Loucy (cell line): ENCODE data around the gene CARD6.

Experiments
- H2AFZ ChIP-seq: fragments of 200-600 bp; sonication (generic); 2 replicates; pipeline ENCODE4 v1.6.0; 2016; ENCODE audit warnings: antibody characterized with exemption, mild to moderate bottlenecking, low read length, moderate library complexity
- H3F3A ChIP-seq: fragments of 200-600 bp; 2 replicates; pipeline ENCODE4 v1.6.0; 2016; ENCODE audit warnings: antibody characterized with exemption, low read depth, mild to moderate bottlenecking
- H3K27me3 ChIP-seq: fragments of 200-600 bp; sonication (generic); 2 replicates; pipeline ENCODE4 v1.6.1; 2014; ENCODE audit warnings: low read length, mild to moderate bottlenecking; ENCODE audit not compliant: insufficient read depth, poor library complexity, severe bottlenecking
- H3K36me3 ChIP-seq: fragments of 200-600 bp; sonication (generic); 2 replicates; pipeline ENCODE4 v1.6.1; 2016; ENCODE audit warnings: low read length; ENCODE audit not compliant: insufficient read depth
- H3K4me1 ChIP-seq: fragments of 200-600 bp; sonication (generic); 2 replicates; pipeline ENCODE4 v1.5.1; 2014; ENCODE audit warnings: low read length, mild to moderate bottlenecking; ENCODE audit not compliant: insufficient read depth, poor library complexity, severe bottlenecking
- H3K4me2 ChIP-seq: fragments of 200-600 bp; sonication (generic); 2 replicates; pipeline ENCODE4 v1.6.0; 2014; ENCODE audit warnings: antibody characterized with exemption, low read length, low read depth, mild to moderate bottlenecking; ENCODE audit not compliant: poor library complexity, severe bottlenecking
- H3K4me3 ChIP-seq: fragments of 200-600 bp; sonication (generic); 2 replicates; pipeline ENCODE4 v1.5.1; 2014; ENCODE audit warnings: low read length, mild to moderate bottlenecking, mixed read lengths; ENCODE audit not compliant: poor library complexity, severe bottlenecking
- H3K79me2 ChIP-seq: fragments of 200-600 bp; sonication (generic); 2 replicates; pipeline ENCODE4 v1.6.1; 2014; ENCODE audit warnings: low read length; ENCODE audit not compliant: insufficient read depth
- H3K9ac ChIP-seq: fragments of 200-600 bp; sonication (generic); 2 replicates; pipeline ENCODE4 v1.6.0; 2014; ENCODE audit warnings: mild to moderate bottlenecking, low read depth, low read length, moderate library complexity; ENCODE audit not compliant: poor library complexity, severe bottlenecking
- H3K9me2 ChIP-seq: fragments of 200-600 bp; sonication (generic); replicated peaks from 2 replicates; pipeline ENCODE4 v1.6.1; 2016; ENCODE audit warnings: low read depth, low read length, mixed read lengths
- H3K9me3 ChIP-seq: fragments of 200-600 bp; sonication (generic); 2 replicates; pipeline ENCODE4 v1.6.1; 2014; ENCODE audit warnings: mild to moderate bottlenecking, antibody characterized with exemption, low read length, low read depth; ENCODE audit not compliant: insufficient read depth
- H4K20me1 ChIP-seq: fragments of 200-600 bp; sonication (generic); 2 replicates; pipeline ENCODE4 v1.6.0; 2014; ENCODE audit warnings: antibody characterized with exemption, low read length, mild to moderate bottlenecking; ENCODE audit not compliant: insufficient read depth, poor library complexity, severe bottlenecking
- CTCF ChIP-seq: fragments of 200-600 bp; sonication (generic); conservative IDR thresholded peaks from 2 replicates; pipeline ENCODE4 v1.5.1; 2014; ENCODE audit warnings: mild to moderate bottlenecking, antibody characterized with exemption, low read length
- EZH2phosphoT487 ChIP-seq: fragments of 200-600 bp; IDR thresholded peaks from 2 replicates; pipeline ENCODE4 v1.6.1; 2018; ENCODE audit warnings: antibody characterized with exemption, mild to moderate bottlenecking, moderate library complexity, borderline replicate concordance

CARD6 gene

GRCh38 chr5:40904994-40905306 is 63.8 kb downstream of the CARD6 start:
- no peak overlapping the region for H3K4me2 ChIP-seq
- TF ChIP-seq EZH2phosphoT487 = no peak
- H3F3A ChIP-seq = no peaks in the 10 kb centered on the region
- no peak overlapping the region for H3K9ac ChIP-seq
- no peak overlapping the region for H2AFZ ChIP-seq
- H3K9me2 ChIP-seq = no peaks in the 10 kb centered on the region
- no peaks in the 10 kb centered on the region for H3K27me3 ChIP-seq
- H4K20me1 ChIP-seq = no peaks in the 10 kb centered on the region
- H3K4me1 ChIP-seq = no peaks in the 10 kb centered on the region
- H3K9me3 ChIP-seq = no peaks in the 10 kb centered on the region
- H3K36me3 ChIP-seq = no peaks in the 10 kb centered on the region
- H3K4me3 ChIP-seq = no peak overlapping the region
- H3K79me2 ChIP-seq = no peaks in the 10 kb centered on the region

- TF ChIP-seq CTCF (no peak), EZH2phosphoT487 (no peak)
- H2AFZ ChIP-seq = no peak overlapping the region
- no peaks in the 10 kb centered on the region for H3K9me2 ChIP-seq
- no peak overlapping the region for H3K4me2 ChIP-seq
- H3K4me3 ChIP-seq = no peak overlapping the region
- H4K20me1 ChIP-seq = no peaks in the 10 kb centered on the region
- H3F3A ChIP-seq = no peaks in the 10 kb centered on the region
- no peaks in the 10 kb centered on the region for H3K27me3 ChIP-seq
- no peaks in the 10 kb centered on the region for H3K4me1 ChIP-seq
- H3K9ac ChIP-seq = no peak overlapping the region
- no peaks in the 10 kb centered on the region for H3K79me2 ChIP-seq
- no peaks in the 10 kb centered on the region for H3K9me3 ChIP-seq
- H3K36me3 ChIP-seq = no peaks in the 10 kb centered on the region
Observed at GRCh38 chr5:40906351-40906751, 65.2 kb downstream of the CARD6 start.

GRCh38 chr5:40909264-40909663 is 68.1 kb downstream of the CARD6 start, which contains the start of gene C7:
C7 (plus strand) TSS chr5:40909497; CDS start chr5:40909611, 114 bp downstream.
- H3K4me1 ChIP-seq = no peaks in the 10 kb centered on the region
- H4K20me1 ChIP-seq = no peaks in the 10 kb centered on the region
- H3F3A ChIP-seq = no peaks in the 10 kb centered on the region
- H3K4me2 ChIP-seq = no peak within 1 kb of the TSS
- no peaks in the 10 kb centered on the region for H3K9me2 ChIP-seq
- TF ChIP-seq CTCF = no peak
- TF ChIP-seq EZH2phosphoT487 = no peak
- H3K9ac ChIP-seq = no peak within 1 kb of the TSS
- H3K36me3 ChIP-seq = no peaks in the 10 kb centered on the region
- no peaks in the 10 kb centered on the region for H3K9me3 ChIP-seq
- no peaks in the 10 kb centered on the region for H3K27me3 ChIP-seq
- H2AFZ ChIP-seq = no peak within 1 kb of the TSS
- H3K79me2 ChIP-seq = no peaks in the 10 kb centered on the region
- H3K4me3 ChIP-seq = no peak within 1 kb of the TSS

- Histone ChIP-seq H3K9me2 (no peaks in the 10 kb centered on the region), H3K36me3 (no peaks in the 10 kb centered on the region), H3K4me2 (no peak overlapping the region), H3K79me2 (no peaks in the 10 kb centered on the region), H2AFZ (no peak overlapping the region), H4K20me1 (no peaks in the 10 kb centered on the region), H3F3A (no peaks in the 10 kb centered on the region), H3K4me3 (no peak overlapping the region), H3K4me1 (no peaks in the 10 kb centered on the region), H3K27me3 (no peaks in the 10 kb centered on the region), H3K9me3 (no peaks in the 10 kb centered on the region), H3K9ac (no peak overlapping the region)
- TF ChIP-seq CTCF = no peak
Observed at GRCh38 chr5:40909723-40910122, 68.6 kb downstream of the CARD6 start.
